DOHH2 (cell line): Measurements from ENCODE around the gene TMEM218.

Experiments
- CTCF ChIP-seq: fragments of 200-600 bp; sonication (generic); IDR thresholded peaks from one replicate; pipeline ENCODE4 v1.5.1; 2014; ENCODE audit warnings: antibody characterized with exemption, mild to moderate bottlenecking, low read depth, low read length; ENCODE audit not compliant: poor library complexity, severe bottlenecking
- EZH2phosphoT487 ChIP-seq: fragments of 200-600 bp; sonication (generic); IDR thresholded peaks from 2 replicates; pipeline ENCODE4 v1.6.1; 2017; ENCODE audit warnings: borderline replicate concordance, mild to moderate bottlenecking, antibody characterized with exemption, low read length, moderate library complexity, mixed read lengths

GRCh38 chr11:125154378-125155099, 43.1 kb upstream of the TMEM218 start:
- TF ChIP-seq CTCF (no peak), EZH2phosphoT487 (no peak)
